ENCODE measurements around the gene C1QTNF7. TPM values are rescaled to one million over a fixed set of nuclear protein-coding genes. Genes with fewer than 3 reads are reported as not detected.

Gene C1QTNF7, protein sequence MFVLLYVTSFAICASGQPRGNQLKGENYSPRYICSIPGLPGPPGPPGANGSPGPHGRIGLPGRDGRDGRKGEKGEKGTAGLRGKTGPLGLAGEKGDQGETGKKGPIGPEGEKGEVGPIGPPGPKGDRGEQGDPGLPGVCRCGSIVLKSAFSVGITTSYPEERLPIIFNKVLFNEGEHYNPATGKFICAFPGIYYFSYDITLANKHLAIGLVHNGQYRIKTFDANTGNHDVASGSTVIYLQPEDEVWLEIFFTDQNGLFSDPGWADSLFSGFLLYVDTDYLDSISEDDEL
- 0.16 TPM in 1 of 2 replicates, not detected in the other for total RNA-seq

DNA sequence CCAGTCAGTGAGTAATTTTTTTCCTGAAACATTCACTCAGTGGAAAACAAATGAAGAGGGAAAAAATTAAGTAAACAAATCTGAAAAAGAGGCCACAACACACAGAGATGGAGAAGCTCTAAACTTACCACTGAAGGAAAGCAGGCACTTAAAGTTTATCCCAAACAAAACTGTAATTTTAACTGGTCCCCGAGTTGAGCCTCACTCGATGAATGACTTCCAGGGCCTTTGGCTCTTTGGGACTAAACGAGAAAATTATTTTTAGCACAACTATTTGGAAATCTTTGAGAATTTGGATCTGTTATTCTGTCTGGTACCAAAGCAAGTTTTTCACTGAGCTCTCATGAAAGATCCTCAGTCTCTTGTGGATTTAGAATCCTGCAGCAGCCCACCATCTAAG lies at the start of gene C1QTNF7:
TSS of gene C1QTNF7 (plus strand) at position 333 of the 400 bp plus-strand sequence. CDS start 7,711 bp downstream, outside the sequence.

DNA sequence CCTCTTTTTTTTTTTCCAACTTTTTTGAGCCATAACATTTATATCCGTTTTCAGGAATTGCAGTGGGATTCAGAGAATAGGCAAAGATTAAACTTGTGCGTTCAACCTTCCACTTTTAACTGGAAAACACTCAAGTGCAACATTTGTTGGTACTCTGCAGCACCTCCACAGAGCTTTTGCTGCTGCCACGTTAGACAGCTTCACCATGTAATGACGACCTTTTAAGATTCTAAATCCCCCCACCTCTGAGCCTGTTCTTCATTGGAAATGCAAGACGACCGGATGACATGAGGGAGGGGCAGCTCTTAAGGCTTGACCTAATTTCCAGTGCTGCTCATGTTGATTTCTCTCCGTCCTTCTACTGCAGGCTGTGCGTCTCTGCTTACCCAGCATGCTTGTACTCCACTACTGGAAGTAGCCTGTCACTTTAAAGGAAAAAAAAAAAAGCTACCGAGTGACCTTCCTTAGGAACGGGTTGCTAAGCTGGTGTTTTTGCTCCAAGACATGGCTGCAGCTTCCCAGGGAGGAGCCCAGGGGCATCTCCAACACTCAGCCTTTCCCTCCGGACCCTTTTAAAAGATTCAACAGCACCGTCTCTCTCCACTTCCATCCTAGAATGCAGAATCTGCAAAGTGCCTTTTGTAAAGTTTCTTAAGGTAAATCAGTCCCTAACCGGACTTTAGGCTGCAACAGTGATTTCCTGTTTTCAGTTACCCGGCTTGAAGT lies 41.7 kb downstream of the C1QTNF7 start, which contains the start of gene CC2D2A:
TSS of gene CC2D2A (plus strand) at position 481 of the 726 bp plus-strand sequence. CDS start 6,051 bp downstream, outside the sequence.

Other genes with a start within 250 kb of the C1QTNF7 start
- gene CC2D2A, start 41.8 kb downstream of the C1QTNF7 start, total RNA-seq, result 16.2 and 26.2 TPM in 2 replicates
- gene FBXL5, start 227.3 kb downstream of the C1QTNF7 start, total RNA-seq, result 52.2 and 60.8 TPM in 2 replicates

All from cardiac atrium fibroblast (primary cell).